IgD-negative memory B cell (primary cell): ENCODE data around the gene KRT2. TPM values are rescaled to one million over a fixed set of nuclear protein-coding genes. Genes with fewer than 3 reads are reported as not detected.

Experiments used
- H3K27ac Mint-ChIP-seq, 3 donors: one replicate each; pipeline ENCODE4 v1.8.0; 2020 to 2022; ENCODE audit warnings: mild to moderate bottlenecking in 3 of 3, mixed read lengths in 3 of 3, moderate library complexity in 1 of 3
- H3K27me3 Mint-ChIP-seq: one replicate; pipeline ENCODE4 v1.8.0; 2021; ENCODE audit warnings: mixed read lengths
- H3K36me3 Mint-ChIP-seq: one replicate; pipeline ENCODE4 v1.8.0; 2020; ENCODE audit warnings: mild to moderate bottlenecking, mixed read lengths
- H3K4me1 Mint-ChIP-seq, 3 donors: one replicate each; pipeline ENCODE4 v1.8.0; 2020 to 2022; ENCODE audit warnings: mixed read lengths in 3 of 3, mild to moderate bottlenecking in 1 of 3
- H3K4me3 Mint-ChIP-seq, 4 donors: one replicate each; pipeline ENCODE4 v1.8.0; 2020 to 2022; ENCODE audit warnings: mild to moderate bottlenecking in 4 of 4, mixed read lengths in 4 of 4, moderate library complexity in 3 of 4
- H3K9me3 Mint-ChIP-seq, 3 donors: one replicate each; pipeline ENCODE4 v1.8.0; 2020 to 2021; ENCODE audit warnings: mixed read lengths in 3 of 3, mild to moderate bottlenecking in 1 of 3
- polyA plus RNA-seq: library from polyadenylated mRNA; unstranded; fragments of 300-500 nt; fragmentation: Illumina TruSeq; gene quantifications from one replicate; pipeline ENCODE4 v1.2.3, GENCODE V29; 2021

KRT2 gene
- polyA plus RNA-seq, 1 donor from 2014 or later, result not detected

DNA sequence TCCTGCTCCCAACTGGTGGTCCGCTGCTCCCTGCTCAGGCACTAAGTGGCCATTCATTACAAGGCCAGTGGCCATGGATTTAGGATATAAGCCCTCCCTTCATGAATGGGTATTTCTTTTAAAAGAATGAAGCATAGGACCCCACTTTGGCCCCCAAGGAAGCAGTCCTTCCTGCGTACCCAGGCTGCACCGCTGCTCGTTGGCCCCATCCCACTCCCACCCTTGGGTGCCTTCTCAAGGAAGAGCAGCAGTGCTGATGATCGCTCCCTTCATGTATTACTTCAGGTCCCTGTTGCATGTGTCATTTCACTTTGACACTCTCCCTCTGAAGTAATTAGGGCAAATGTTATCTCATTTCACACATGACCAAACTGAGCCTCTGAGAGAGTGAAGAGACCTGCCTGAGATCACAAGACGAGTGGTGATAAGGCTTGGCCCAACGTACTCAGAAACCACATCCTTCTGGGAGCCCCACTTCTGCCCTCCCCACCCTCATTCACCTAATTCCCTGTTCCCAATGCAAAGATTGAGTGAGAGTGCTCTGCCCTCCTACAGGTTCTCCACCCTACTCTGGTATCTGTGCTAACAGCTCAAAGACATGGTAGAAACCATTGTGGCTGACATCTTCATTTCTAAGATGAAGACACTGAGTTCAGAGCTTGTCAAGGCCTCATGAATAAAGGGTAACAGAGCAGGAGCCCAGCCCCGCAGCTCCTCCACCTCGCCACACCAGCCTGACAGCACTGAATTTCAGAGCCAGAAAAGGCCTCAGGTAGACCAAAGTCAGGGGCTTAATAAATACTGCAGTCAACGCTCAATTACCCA lies 10.3 kb upstream of the KRT2 start:
- H3K27ac Mint-ChIP-seq, result no peak overlapping the region
- H3K36me3 Mint-ChIP-seq, result no peaks in the 10 kb centered on the region
- H3K9me3 Mint-ChIP-seq, result no peaks in the 10 kb centered on the region
- H3K27me3 Mint-ChIP-seq, result peaks cover 23% of the 10 kb centered on the region
- no peaks in the 10 kb centered on the region for H3K4me1 Mint-ChIP-seq
- no peak overlapping the region for H3K4me3 Mint-ChIP-seq

DNA sequence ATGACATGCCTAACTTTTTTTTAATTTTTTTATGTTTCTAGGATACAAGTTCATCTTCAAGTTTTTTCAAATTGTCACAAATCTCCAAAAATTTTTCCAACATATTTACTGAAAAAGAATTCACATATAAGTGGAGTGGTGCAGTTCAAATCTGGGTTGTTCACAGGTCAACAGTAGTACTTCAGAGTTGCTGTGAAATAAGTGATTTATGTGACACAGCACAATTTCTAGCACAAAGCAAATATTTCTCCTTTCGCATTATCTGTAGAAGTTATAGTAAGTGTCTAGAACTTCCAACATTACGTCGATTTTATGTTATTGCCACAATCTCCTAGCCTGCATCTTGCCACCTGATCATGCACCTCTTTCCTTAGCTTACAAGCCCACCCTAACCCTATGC lies 9.7 kb upstream of the KRT2 start:
- Mint-ChIP-seq H3K27ac (no peak overlapping the region), H3K9me3 (no peaks in the 10 kb centered on the region), H3K36me3 (no peaks in the 10 kb centered on the region), H3K27me3 (peaks cover 23% of the 10 kb centered on the region), H3K4me1 (no peaks in the 10 kb centered on the region), H3K4me3 (peak overlapping the region in 1 of 4 donors; percentile 4)

DNA sequence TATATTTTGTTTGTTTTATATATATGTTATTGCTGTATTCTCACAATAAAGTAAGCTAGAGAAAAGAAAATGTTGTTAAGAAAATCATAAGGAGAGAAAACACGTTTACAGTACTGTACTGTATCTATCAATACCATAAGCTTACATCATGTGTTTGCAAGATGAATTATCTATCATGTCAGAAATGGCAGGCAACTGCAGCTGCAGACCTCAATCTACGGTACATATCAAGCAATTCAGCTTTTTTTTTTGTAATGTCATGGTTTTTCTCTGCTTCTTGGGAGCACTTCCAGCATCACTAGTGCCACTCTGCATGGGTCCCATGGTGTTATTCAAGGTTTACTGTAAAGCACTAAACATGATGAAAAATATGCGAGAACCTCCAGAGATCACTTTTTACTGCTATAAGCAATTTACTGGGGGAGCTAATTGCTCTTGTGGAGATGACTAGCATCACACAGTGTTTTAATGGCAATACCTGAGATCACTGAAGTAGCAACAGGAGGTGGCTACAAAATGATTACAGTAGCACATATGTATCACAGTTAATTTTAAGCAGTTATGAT lies 9.0 kb upstream of the KRT2 start:
- Mint-ChIP-seq H3K27ac (no peak overlapping the region), H3K4me1 (no peaks in the 10 kb centered on the region)

DNA sequence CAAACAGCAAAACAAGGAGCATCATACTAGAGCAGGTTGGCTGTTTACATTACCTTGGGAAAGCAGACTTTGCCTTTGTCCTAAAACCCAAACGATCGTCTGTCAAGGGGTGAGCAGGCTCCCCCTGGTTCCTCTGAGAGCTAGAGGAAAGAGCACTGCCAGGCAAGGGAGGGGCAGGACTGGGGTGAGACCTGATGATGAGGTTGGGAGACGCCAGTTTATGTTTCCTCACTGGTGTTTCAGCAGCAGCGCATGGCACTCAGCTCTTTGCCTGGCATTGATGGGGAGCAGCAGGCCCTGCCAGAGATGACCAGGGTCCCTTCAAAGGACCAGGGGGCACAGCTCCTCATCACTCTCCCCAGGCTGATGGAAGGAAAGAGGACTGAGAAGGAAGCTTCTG lies 7.9 kb upstream of the KRT2 start:
- Mint-ChIP-seq H3K27me3 (peaks cover 22% of the 10 kb centered on the region), H3K27ac (no peak overlapping the region), H3K4me3 (no peak overlapping the region), H3K4me1 (no peaks in the 10 kb centered on the region), H3K36me3 (no peaks in the 10 kb centered on the region), H3K9me3 (no peaks in the 10 kb centered on the region)

More for the DNA sequence above, 9.0 kb upstream of the KRT2 start:
- Mint-ChIP-seq H3K4me3 (no peak overlapping the region), H3K36me3 (no peaks in the 10 kb centered on the region), H3K9me3 (no peaks in the 10 kb centered on the region), H3K27me3 (peaks cover 23% of the 10 kb centered on the region)

DNA sequence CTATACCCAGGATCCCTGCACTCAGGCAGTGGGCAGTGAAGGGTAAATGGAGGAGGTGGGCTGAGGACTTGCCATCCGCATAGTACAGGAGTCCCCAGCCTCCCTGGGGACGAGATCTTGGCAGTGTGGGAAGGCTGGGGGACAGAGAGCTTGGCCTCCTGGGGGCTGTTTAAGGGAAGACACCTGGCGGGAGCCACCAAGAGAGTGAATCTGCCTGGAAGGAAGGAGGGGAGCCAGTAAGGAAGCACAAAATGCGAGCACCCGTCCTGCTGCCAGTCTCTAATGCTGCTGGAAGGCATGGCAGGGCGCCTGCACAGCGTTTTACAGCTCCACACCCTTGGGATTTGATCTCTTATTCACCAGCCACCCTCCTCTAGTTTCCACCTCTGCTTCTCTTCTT lies 7.4 kb upstream of the KRT2 start:
- Mint-ChIP-seq H3K27ac (no peak overlapping the region), H3K27me3 (peaks cover 22% of the 10 kb centered on the region), H3K9me3 (no peaks in the 10 kb centered on the region), H3K36me3 (no peaks in the 10 kb centered on the region), H3K4me3 (no peak overlapping the region), H3K4me1 (no peaks in the 10 kb centered on the region)

DNA sequence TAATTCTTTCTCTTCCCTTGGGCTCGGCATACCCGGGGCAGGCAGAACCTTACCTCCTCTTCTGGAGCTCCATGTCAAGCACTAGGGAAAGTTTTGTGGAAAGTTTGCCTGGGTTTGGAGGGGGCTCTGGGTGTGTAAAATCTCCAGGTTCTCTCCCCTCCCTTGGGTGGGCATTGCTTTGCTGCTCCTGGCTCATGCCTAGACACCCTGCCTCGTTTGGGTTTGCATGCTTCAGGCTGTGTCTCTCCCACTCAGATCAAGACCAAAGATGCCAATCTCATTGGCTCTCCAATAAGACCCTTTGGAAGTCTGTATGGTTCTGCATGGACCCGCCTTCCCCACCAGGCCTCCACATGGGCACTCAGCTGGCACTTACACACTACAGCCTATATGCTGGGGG lies 6.2 kb upstream of the KRT2 start:
- H3K27me3 Mint-ChIP-seq, result peaks cover 18% of the 10 kb centered on the region
- H3K27ac Mint-ChIP-seq, result no peak overlapping the region
- H3K9me3 Mint-ChIP-seq, result no peaks in the 10 kb centered on the region
- no peaks in the 10 kb centered on the region for H3K4me1 Mint-ChIP-seq
- no peaks in the 10 kb centered on the region for H3K36me3 Mint-ChIP-seq
- no peak overlapping the region for H3K4me3 Mint-ChIP-seq

DNA sequence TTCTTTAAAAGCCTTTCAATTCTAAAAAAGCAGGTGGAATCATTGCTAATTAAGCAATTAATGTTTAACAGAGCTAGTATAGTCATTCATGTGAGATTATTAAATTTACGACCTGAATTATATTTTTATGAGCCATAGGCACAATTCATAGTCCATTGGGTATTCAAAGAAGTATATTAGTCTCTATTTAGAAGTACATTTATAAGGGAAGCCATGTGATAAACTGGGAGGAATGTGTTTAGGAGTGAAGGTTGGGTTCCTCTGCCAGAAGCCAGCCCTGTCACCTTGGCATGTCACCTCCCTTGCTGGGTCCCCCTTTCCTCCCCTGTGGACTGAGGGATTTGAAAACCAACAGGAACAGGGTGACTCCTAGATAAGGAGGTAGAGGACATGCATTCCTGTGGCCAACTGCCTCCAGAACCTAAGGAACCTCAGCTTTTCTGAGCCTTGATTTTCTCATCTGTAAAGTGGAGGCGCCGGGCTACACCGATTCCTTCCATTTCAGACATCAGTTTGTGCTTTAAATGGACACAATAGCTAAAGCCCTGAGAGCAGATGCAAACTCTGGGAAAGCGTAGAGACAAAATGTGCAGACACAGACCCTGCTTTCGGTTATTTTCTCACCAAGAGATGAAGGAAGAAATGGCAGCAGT lies 5.4 kb upstream of the KRT2 start:
- peaks cover 0 to under 1% (median 0%) of the 10 kb centered on the region in 3 donors for H3K9me3 Mint-ChIP-seq
- H3K4me1 Mint-ChIP-seq, result no peaks in the 10 kb centered on the region
- peaks cover 18% of the 10 kb centered on the region for H3K27me3 Mint-ChIP-seq
- no peaks in the 10 kb centered on the region for H3K36me3 Mint-ChIP-seq
- H3K4me3 Mint-ChIP-seq, result no peak overlapping the region
- no peak overlapping the region for H3K27ac Mint-ChIP-seq

DNA sequence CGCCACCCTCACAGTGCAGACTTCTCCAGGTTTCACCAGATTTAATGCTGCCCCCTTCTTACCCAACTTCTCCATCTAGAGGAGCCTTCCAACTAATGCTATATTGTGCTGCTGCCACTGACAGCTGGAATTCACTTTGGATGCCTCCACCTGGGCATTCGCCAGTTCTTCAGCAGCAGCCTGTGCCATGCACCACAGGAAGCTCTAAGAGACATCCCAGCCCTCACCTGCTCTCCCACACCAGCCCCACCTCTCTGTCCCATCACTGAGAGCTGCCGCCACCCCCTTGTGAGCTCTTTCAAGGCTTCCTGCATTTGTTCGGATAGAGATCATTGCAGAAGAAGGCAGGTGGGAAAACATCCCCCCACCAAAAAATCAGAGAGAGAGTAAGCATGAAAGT lies 4.6 kb upstream of the KRT2 start:
- no peaks in the 10 kb centered on the region for H3K36me3 Mint-ChIP-seq
- H3K27ac Mint-ChIP-seq, result no peak overlapping the region
- no peak overlapping the region for H3K4me3 Mint-ChIP-seq
- H3K27me3 Mint-ChIP-seq, result peaks cover 18% of the 10 kb centered on the region
- no peaks in the 10 kb centered on the region for H3K4me1 Mint-ChIP-seq
- H3K9me3 Mint-ChIP-seq, result peaks cover 0 to 4% (median 0%) of the 10 kb centered on the region in 3 donors

DNA sequence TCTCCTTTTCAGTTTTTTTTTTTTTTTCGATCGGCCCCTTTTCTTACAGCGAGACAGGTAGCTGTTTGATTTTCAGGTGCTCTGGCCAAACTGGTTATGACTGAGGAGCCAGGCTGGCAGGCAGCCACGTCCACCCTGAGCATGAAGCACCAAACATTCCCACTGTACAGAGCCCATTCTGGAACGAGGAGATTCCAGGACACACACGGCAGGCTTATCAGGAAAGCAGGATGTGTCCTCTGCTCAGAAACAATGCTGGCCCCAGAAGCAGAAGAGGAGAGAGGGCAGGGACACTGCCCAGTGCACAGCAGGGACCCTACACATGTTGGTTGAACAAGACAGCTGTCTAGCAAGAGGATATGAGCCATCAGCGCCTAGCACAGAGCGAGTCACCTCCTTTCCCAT lies 3.7 kb upstream of the KRT2 start:
- Mint-ChIP-seq H3K27me3 (peaks cover 16% of the 10 kb centered on the region), H3K36me3 (no peaks in the 10 kb centered on the region), H3K27ac (no peak overlapping the region), H3K4me1 (no peaks in the 10 kb centered on the region), H3K9me3 (peaks cover 0 to 4% (median 0%) of the 10 kb centered on the region in 3 donors), H3K4me3 (no peak overlapping the region)

DNA sequence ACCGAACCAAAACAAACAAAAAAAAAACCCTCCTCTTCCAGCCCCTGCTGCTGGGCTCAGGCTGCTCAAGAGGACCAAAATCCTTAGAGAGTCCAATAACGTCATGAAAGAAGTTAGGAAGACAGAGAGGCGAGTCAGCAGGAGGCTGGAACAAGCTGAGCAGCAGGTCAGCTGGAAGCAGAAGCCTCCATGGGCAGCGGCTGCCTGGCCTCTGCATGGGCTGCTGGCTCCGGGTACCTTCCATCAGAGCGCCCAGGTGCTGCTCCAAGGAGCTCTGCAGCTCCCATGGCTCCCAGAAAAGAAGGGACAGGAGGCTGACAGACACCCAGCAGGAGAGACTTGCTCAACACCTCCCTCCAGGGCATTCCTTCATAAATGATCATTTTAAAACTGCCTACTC lies 3.2 kb upstream of the KRT2 start:
- Mint-ChIP-seq H3K36me3 (no peaks in the 10 kb centered on the region), H3K27me3 (peaks cover 16% of the 10 kb centered on the region), H3K9me3 (peaks cover 0 to 4% (median 0%) of the 10 kb centered on the region in 3 donors), H3K4me3 (no peak overlapping the region), H3K27ac (no peak overlapping the region), H3K4me1 (no peaks in the 10 kb centered on the region)

DNA sequence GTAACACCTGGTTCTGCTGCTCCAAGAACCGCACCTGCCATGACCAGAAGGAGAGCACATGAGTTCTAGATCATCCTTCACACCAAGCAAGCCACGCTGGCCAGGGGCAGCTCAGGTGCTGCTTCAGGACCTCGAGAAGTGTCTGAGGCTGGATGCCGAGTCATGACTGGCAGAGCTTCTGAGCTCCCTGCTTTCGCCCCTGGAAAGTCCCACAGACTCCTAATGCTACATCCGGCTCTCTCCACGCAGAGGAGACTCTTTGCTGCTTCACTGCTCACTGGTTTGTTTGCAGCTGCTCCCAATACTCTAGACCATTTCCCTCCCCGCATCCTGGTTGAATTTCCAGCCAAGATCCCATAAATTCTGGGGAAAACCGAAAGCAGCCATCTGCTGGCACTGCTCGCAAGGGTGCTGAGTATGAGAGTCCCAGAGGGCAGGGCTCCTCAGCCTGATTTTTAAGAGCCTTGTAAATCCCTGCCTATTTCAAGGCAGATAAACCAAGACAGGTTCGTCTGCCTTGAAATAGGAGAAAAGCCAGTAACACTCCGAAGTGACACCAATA lies 1.4 kb downstream of the KRT2 start:
- Mint-ChIP-seq H3K27me3 (peaks cover 8% of the 10 kb centered on the region), H3K4me1 (peaks cover 0 to 2% (median 0%) of the 10 kb centered on the region in 3 donors), H3K9me3 (peaks cover 0 to 4% (median 1%) of the 10 kb centered on the region in 3 donors), H3K27ac (no peak overlapping the region), H3K4me3 (no peak overlapping the region), H3K36me3 (no peaks in the 10 kb centered on the region)

DNA sequence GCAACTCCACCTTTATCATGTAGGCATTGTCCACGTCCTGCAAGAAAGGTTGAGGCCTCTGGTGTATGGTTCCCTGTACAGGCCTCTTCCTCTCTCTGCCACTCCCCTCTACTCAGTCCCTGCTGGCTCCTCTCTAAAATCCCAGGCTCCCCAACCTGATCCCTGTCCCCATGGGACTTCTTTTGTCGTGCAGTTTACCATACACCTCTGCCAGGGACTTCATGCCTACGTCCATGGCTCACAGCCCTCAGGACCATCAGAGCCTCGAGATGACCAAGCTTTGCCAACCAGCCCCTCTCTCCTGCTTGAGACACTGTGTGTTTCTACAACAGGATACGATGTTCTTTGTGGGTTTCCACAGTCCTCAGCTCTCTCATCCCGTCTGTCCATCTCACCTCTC lies 2.9 kb downstream of the KRT2 start:
- peaks cover 0 to 2% (median 0%) of the 10 kb centered on the region in 3 donors for H3K4me1 Mint-ChIP-seq
- H3K9me3 Mint-ChIP-seq, result peaks cover 0 to 4% (median 1%) of the 10 kb centered on the region in 3 donors
- H3K36me3 Mint-ChIP-seq, result no peaks in the 10 kb centered on the region
- H3K27me3 Mint-ChIP-seq, result peaks cover 5% of the 10 kb centered on the region
- no peak overlapping the region for H3K4me3 Mint-ChIP-seq
- H3K27ac Mint-ChIP-seq, result no peak overlapping the region

DNA sequence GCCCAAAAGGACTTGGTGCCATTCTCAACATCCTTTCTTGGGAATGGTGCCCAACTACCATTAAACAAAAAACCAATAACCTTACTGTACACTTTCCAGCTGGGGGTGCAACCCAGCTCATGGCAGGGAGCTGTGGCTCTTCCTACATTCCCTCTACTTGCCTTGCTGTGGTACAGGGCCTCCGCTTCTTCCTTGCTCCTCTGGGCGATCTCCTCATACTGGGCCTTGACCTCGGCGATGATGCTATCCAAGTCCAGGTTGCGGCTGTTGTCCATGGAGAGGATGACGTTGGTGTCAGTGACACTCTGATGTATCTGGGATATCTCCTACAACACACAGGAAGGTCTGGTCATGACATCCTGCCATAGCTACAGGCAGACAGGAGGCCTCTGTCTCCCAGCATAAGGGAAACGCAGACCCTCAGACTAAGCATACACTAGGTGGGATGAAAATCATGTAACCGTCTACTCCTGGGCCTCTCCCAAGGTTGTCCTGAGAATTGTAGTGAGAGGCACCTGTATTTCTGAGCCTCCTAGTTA lies 3.9 kb downstream of the KRT2 start:
- peaks cover 0 to 4% (median 1%) of the 10 kb centered on the region in 3 donors for H3K9me3 Mint-ChIP-seq
- no peaks in the 10 kb centered on the region for H3K36me3 Mint-ChIP-seq
- H3K4me3 Mint-ChIP-seq, result no peak overlapping the region
- H3K27ac Mint-ChIP-seq, result no peak overlapping the region
- H3K4me1 Mint-ChIP-seq, result peaks cover 0 to 2% (median 0%) of the 10 kb centered on the region in 3 donors
- peaks cover 7% of the 10 kb centered on the region for H3K27me3 Mint-ChIP-seq

DNA sequence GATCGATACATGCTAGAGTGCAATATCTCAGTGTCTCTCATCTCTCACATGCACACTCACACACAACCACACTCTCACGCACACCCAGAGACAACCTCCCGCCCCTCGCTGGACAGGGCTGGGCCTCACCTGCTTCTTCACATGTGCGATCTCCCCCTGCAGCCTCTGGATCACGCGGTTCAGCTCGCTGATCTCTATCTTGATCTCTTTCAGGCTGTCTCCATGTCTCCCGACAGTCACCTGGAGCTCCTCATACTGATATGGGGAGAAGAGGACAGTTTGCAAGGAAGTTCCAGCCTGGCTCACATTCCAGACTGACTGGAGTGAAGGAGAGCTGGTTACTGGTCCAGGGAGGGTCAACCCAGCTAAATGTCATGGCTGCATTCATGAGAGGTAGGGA lies 4.4 kb downstream of the KRT2 start:
- peaks cover 0 to 2% (median 0%) of the 10 kb centered on the region in 3 donors for H3K4me1 Mint-ChIP-seq
- H3K36me3 Mint-ChIP-seq, result no peaks in the 10 kb centered on the region
- H3K27ac Mint-ChIP-seq, result no peak overlapping the region
- peaks cover 0 to 4% (median 1%) of the 10 kb centered on the region in 3 donors for H3K9me3 Mint-ChIP-seq
- peaks cover 7% of the 10 kb centered on the region for H3K27me3 Mint-ChIP-seq
- no peak overlapping the region for H3K4me3 Mint-ChIP-seq

DNA sequence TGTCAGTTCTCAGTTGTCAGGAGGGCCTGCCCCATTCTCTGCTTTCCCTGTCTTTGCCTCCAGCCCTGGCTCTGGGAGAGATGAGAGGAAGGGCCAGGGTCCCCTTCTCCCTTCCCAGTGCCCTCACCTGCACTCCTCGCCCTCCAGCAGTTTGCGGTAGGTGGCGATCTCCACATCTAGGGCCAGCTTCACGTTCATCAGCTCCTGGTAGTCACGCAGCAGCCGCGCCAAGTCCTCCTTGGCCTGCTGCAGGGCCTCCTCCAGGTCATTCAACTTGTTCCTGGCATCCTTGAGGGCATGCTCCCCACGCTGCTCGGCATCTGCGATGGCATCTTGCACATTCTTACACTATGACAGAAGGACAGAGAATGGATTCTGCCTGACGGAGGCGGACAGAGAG lies 5.4 kb downstream of the KRT2 start:
- Mint-ChIP-seq H3K4me1 (peaks cover 0 to 2% (median 0%) of the 10 kb centered on the region in 3 donors), H3K27ac (no peak overlapping the region), H3K4me3 (no peak overlapping the region), H3K27me3 (peaks cover 9% of the 10 kb centered on the region), H3K9me3 (peaks cover 0 to 1% (median 0%) of the 10 kb centered on the region in 3 donors), H3K36me3 (no peaks in the 10 kb centered on the region)
